Measurements from ENCODE around the gene FAM193B.

The FAM193B gene

DNA sequence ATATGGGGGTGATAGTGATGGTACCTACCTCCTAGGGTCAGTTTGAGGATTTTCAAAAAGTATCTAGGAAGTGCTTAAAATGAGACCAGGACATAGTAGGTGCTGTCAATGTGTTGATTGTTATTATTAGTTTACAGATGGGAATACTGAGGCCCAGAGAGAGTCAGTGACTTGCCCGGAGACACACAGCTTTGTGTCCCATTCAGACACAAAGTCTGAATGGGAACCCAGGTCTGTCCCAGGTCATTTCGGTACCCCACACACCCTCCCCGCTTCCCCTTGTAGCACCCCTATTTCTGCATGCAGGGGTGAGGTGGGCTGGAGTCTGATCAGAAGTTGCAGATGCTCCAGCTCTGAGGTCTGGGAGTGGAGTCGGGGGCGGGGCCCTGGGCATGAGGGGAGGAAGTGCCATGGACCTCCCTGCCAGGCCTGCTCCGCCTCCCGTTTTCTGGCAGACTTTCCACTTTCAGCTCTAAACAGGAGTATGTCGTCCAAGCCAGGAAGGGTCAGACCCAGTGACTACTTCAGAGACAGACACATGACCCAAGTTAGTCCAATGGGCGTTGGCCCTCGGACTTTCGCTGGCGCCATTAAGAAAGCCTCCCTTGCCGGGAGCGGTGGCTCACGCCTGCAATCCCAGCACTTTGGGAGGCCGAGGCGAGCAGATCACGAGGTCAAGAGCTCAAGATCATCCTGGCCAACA is 77.7 kb downstream of the FAM193B start:
- DNase-seq (ENCODE audit: low spot score), result no peak
- TF ChIP-seq, protein P1, sequence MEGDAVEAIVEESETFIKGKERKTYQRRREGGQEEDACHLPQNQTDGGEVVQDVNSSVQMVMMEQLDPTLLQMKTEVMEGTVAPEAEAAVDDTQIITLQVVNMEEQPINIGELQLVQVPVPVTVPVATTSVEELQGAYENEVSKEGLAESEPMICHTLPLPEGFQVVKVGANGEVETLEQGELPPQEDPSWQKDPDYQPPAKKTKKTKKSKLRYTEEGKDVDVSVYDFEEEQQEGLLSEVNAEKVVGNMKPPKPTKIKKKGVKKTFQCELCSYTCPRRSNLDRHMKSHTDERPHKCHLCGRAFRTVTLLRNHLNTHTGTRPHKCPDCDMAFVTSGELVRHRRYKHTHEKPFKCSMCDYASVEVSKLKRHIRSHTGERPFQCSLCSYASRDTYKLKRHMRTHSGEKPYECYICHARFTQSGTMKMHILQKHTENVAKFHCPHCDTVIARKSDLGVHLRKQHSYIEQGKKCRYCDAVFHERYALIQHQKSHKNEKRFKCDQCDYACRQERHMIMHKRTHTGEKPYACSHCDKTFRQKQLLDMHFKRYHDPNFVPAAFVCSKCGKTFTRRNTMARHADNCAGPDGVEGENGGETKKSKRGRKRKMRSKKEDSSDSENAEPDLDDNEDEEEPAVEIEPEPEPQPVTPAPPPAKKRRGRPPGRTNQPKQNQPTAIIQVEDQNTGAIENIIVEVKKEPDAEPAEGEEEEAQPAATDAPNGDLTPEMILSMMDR (IDR thresholded peaks at IDR 0.05; ENCODE audit: extremely low read depth, insufficient read depth, missing control alignments), result no peak
- in situ Hi-C loops (cut with MboI; ENCODE audit: low pct_unique_long_range_greater_than_20kb, low sequenced_read_pairs, unreplicated experiment), result no loop called here

DNA sequence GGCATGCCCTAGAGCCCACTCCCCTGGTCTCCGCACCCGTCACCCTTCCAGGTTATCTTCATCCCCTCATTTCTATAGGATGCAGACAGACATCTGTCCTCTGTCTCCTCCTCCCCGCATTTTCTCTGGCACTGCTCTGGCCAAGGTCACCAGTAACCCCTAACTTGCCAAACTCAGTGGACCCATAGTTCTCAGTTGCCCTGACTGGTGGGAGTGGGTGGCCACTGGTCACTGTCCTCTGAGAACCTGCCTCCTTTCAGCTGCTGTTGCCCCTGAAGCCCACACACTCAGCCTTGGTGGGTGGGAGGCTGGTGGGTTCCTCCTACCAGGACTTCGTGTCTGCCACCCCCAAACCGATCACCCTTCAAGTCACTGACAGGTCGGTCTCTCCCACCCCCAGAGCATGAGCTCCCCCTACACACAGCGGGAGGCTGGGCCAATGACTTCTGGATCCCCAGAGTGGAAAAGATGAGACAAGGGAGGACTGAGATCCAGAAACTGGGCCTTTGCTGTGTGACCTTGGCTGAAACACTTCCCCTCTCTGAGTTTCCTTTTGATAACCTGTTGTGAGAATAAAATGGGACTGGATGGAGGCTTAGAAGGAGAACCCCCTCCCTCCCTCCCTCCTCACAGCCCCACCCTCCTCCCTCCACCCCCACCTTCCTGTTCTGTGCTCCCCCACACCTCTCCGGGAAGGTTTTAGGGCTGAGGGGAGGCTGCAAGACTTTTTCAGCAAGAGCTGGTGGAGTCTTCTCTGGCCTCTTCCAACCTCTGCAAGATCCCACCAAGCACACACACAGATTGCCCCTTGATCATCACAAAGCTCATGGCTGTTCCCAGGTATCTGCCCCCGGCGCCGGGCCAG is 78.6 kb downstream of the FAM193B start:
- in situ Hi-C loops (cut with MboI; ENCODE audit: low pct_unique_long_range_greater_than_20kb, low sequenced_read_pairs, unreplicated experiment), result no loop called here

DNA sequence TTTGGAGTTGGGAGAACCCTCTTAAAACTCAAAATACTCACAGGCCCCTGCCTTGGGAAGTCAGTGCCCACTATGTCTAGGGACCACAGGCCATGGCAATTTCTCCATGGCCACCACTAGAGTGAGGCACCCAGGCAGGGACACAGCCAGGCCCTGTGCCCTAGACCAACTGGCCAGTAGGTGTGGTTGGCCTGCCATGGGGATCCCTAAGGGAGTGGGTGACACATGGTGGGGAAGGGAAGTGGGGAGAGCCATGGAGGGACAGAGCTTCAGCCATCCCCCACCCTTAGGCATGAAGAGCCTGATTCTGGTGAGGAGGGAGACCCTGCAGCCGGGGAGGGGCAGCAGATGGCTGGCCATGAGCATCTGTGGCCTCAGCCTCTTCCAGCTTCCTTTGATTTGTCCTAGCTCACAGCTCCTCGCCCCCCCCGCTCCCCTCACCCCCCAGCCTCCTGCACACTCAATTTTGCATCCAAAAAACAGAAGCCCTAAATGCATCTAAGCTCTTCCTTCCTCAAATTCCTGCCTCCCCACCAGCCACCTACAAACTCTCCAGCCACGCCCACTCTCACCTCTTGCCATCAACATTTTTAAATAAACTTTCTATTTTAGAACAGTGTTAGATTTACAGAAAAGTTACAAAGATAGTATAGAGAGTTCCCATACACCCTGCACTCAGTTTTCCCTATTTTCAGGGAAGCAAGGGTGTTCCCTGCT is 79.4 kb downstream of the FAM193B start:
- TF ChIP-seq, protein P1 (IDR thresholded peaks at IDR 0.05; ENCODE audit: extremely low read depth, insufficient read depth, missing control alignments), result no peak
- in situ Hi-C loops (cut with MboI; ENCODE audit: low pct_unique_long_range_greater_than_20kb, low sequenced_read_pairs, unreplicated experiment), result no loop called here
- no peak for DNase-seq (ENCODE audit: low spot score)

More for the DNA sequence above, 78.6 kb downstream of the FAM193B start:
- TF ChIP-seq, protein P1 (IDR thresholded peaks at IDR 0.05; ENCODE audit: extremely low read depth, insufficient read depth, missing control alignments), result no peak
- no peak for DNase-seq (ENCODE audit: low spot score)

DNA sequence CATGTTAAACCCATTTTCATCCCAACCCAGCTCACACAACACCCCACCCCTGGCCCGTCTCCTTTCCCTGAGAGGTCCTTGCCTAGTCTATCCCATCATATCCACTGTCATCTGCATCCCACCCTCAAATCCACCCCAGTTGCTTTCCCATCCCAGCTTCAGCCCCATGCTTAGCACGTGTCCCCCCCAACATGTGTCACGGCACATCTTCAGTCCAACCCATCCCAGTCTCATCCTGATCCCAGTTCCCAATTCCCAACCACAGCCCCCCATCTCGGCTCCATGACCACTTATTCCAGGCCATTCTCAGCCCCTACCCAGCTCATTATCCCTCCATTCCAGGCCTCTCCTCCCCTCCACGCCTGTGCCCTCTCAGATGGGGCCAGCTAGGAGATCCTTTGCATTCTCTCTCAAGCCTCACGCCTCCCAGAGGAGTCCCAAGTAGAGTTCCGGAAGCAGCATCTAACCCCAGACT is 80.3 kb downstream of the FAM193B start:
- peak; percentile 27 for DNase-seq (ENCODE audit: low spot score)
- in situ Hi-C loops (cut with MboI; ENCODE audit: low pct_unique_long_range_greater_than_20kb, low sequenced_read_pairs, unreplicated experiment), result no loop called here
- TF ChIP-seq, protein P1 (IDR thresholded peaks at IDR 0.05; ENCODE audit: extremely low read depth, insufficient read depth, missing control alignments), result no peak

DNA sequence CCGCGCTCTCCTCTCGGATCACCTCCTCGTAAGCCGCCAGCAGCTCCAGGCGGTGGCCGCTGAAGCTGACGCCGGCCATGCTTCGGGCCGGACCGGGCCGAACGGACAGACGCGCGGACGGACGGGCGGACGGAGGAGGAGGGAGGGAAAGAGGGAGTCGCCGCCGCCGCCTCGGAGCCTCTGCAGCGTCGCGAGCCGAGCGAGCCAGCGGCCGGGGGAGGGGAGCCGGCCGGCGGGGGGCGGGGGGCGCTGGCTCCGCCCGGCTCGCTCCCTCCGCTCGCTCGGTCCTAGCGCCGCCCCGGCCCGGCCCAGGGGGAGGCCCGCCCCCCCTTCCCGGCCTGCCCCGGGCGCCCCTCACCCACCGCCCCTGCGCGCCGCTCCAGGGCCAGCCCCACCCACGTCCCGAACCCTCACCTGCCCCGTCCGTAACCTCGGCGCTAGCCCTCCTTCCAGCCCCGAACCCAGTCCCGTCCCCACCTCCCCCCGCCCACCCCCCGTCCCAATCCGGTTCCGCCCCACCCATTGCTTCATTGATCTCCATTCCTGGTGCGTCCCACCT is 80.8 kb downstream of the FAM193B start, which contains the start of gene DBN1:
Gene DBN1, minus strand, starts transcription at position 192 of the 559 bp plus-strand sequence. Its CDS starts 113 bp downstream, at position 79.
- DNase-seq (ENCODE audit: low spot score), result peak; percentile 96
- in situ Hi-C loops (cut with MboI; ENCODE audit: low pct_unique_long_range_greater_than_20kb, low sequenced_read_pairs, unreplicated experiment), result no loop called here
- TF ChIP-seq, protein P1 (IDR thresholded peaks at IDR 0.05; ENCODE audit: extremely low read depth, insufficient read depth, missing control alignments), result no peak
